ENCODE measurements around the gene OXSR1. TPM values are rescaled to one million over a fixed set of nuclear protein-coding genes. Genes with fewer than 3 reads are reported as not detected.

The OXSR1 gene
- total and polyA plus RNA-seq, 2 of the 13 experiments (the other 11 are each of a cell fraction or from before 2014, with no cell fraction given): 27.4 to 32.6 TPM

GRCh38 chr3:38251197-38251596 lies 85.9 kb downstream of the OXSR1 start (continued):
- TF ChIP-seq IKZF5 (CRISPR knock-in tag; IDR thresholded peaks at IDR 0.05): no peak
- no peak for TF ChIP-seq PITX1 (CRISPR knock-in tag; IDR thresholded peaks at IDR 0.05)

- ChIA-PET POLR2A (interaction anchor here (1.0 kb wide), 1 partner anchor 117 kb away, joined by 3 read pairs; the partner anchor contains the start of gene ACAA1), CTCF (ENCODE audit: low intra/inter-chr PET ratio, low total read pairs) (no interaction called here)
- peaks cover 15 to 49% of the 10 kb centered on the region in 2 experiments for H3K36me3 ChIP-seq (replicated peaks in 1 of 2; ENCODE audit: control insufficient read depth in 1 of 2, insufficient read depth in 2 of 2, low read length in 2 of 2)
- no peaks in the 10 kb centered on the region for H3K27me3 ChIP-seq (ENCODE audit: control insufficient read depth in 1 of 2, insufficient read depth in 2 of 2, low read length in 2 of 2)
- H3K4me3 ChIP-seq (replicated peaks in 1 of 3; ENCODE audit: insufficient read depth in 1 of 3, low read depth in 2 of 3, low read length in 3 of 3): no peak overlapping the region
- BruUV-seq (replicated peaks): no TSS peak
- WGBS (ENCODE audit: low lambda C conversion rate): 92% methylated on average over 4 of the region's 4 CpGs
- no peak for ATAC-seq
- TF ChIP-seq KAT2B (IDR thresholded peaks at IDR 0.05; ENCODE audit: borderline replicate concordance, low read depth, low read length) (no peak), CENPBD1 (CRISPR knock-in tag; IDR thresholded peaks at IDR 0.05; ENCODE audit: borderline replicate concordance, low read depth) (no peak), ZNF224 (CRISPR knock-in tag; IDR thresholded peaks at IDR 0.05) (no peak), NFIC (IDR thresholded peaks at IDR 0.05; ENCODE audit: low read length) (no peak), SAFB2 (CRISPR knock-in tag; IDR thresholded peaks at IDR 0.05; ENCODE audit: borderline replicate concordance, low read depth) (no peak), ZNF230 (CRISPR knock-in tag; IDR thresholded peaks at IDR 0.05) (no peak), KDM2A (CRISPR knock-in tag; IDR thresholded peaks at IDR 0.05; ENCODE audit: borderline replicate concordance, low read depth) (no peak), ZNF30 (CRISPR knock-in tag; IDR thresholded peaks at IDR 0.05) (no peak), GTF2F1 (IDR thresholded peaks at IDR 0.05; ENCODE audit: low read length) (no peak), RFXANK (CRISPR knock-in tag; IDR thresholded peaks at IDR 0.05) (no peak), ZNF292 (CRISPR knock-in tag; IDR thresholded peaks at IDR 0.05; ENCODE audit: borderline replicate concordance, low read depth) (no peak), EP300 (IDR thresholded peaks at IDR 0.05; ENCODE audit: low read depth in 2 of 2, low read length in 2 of 2) (no peak), EP300 (CRISPR knock-in tag; IDR thresholded peaks at IDR 0.05; ENCODE audit: borderline replicate concordance) (no peak), SIX1 (CRISPR knock-in tag; IDR thresholded peaks at IDR 0.05; ENCODE audit: borderline replicate concordance) (no peak), HCFC1 (IDR thresholded peaks at IDR 0.05; ENCODE audit: low read depth, low read length) (no peak)
- H2AFZ ChIP-seq (ENCODE audit: low read length): no peak overlapping the region
- DNase-seq (ENCODE audit: low spot score): no peak
- no peak overlapping the region for H3K4me2 ChIP-seq (ENCODE audit: low read depth, low read length)
- no peak for FAIRE-seq
- no peak overlapping the region for H3K27ac ChIP-seq (ENCODE audit: extremely low read length, insufficient read depth, low read length)
- no peaks in the 10 kb centered on the region for H3K9me3 ChIP-seq (ENCODE audit: low read length)
- in situ Hi-C loops (cut with HindIII; ENCODE audit: extremely low pct_ligation_motif_present, low pct_unique_long_range_greater_than_20kb) (no loop called here), intact Hi-C loops (cut with micrococcal nuclease; ENCODE audit: unreplicated experiment) (no loop called here)
- H3K79me2 ChIP-seq (ENCODE audit: insufficient read depth, low read length): no peaks in the 10 kb centered on the region
- no peak overlapping the region for H3K9ac ChIP-seq (ENCODE audit: insufficient read depth, low read depth, low read length)
- H3K4me1 ChIP-seq (ENCODE audit: insufficient read depth, low read length): peaks cover 25% of the 10 kb centered on the region
- 0 out of 2 replicates have a peak, but pooled peaks cover 2% of the 10 kb centered on the region for H4K20me1 ChIP-seq (ENCODE audit: insufficient read depth, low read length)
Measured at GRCh38 chr3:38253704-38254103, 88.4 kb downstream of the OXSR1 start.
